ENCODE measurements around the gene PALLD. TPM values are rescaled to one million over a fixed set of nuclear protein-coding genes. Genes with fewer than 3 reads are reported as not detected.

The PALLD gene
- total RNA-seq, 4 donors from 2014 or later: 266 to 761 (median 441) TPM

GRCh38 chr4:168683595-168683994 is 186.7 kb downstream of the PALLD start:
- TF ChIP-seq CTCF (IDR thresholded peaks at IDR 0.05) (no peak), POLR2A (IDR thresholded peaks at IDR 0.05) (no peak)
- Histone ChIP-seq H3K36me3 (no peaks in the 10 kb centered on the region), H3K4me3 (no peak overlapping the region), H3K27ac (peak overlapping the region; percentile 23 to 29), H3K27me3 (no peaks in the 10 kb centered on the region), H3K4me1 (no peaks in the 10 kb centered on the region), H3K9me3 (no peaks in the 10 kb centered on the region)
- intact Hi-C loops (cut with DNase I; ENCODE audit: low total_unique reads): no loop called here
- DNase-seq: no peak

- H3K27ac ChIP-seq: peak overlapping the region in 1 of 2 donors; percentile 23
- H3K4me1 ChIP-seq: no peaks in the 10 kb centered on the region
- H3K4me3 ChIP-seq: no peak overlapping the region
- no peaks in the 10 kb centered on the region for H3K9me3 ChIP-seq
- intact Hi-C loops (cut with DNase I; ENCODE audit: low total_unique reads): no loop called here
- no peak for TF ChIP-seq POLR2A (IDR thresholded peaks at IDR 0.05)
- TF ChIP-seq CTCF (IDR thresholded peaks at IDR 0.05): no peak
- no peak for DNase-seq
- no peaks in the 10 kb centered on the region for H3K36me3 ChIP-seq
- H3K27me3 ChIP-seq: no peaks in the 10 kb centered on the region
These were observed 188.4 kb downstream of the PALLD start for GRCh38 chr4:168685136-168685809.

GRCh38 chr4:168688584-168688983 is 191.7 kb downstream of the PALLD start:
- H3K9me3 ChIP-seq: no peaks in the 10 kb centered on the region
- H3K4me1 ChIP-seq: peaks cover 0 to under 1% of the 10 kb centered on the region in 2 donors
- peak overlapping the region; percentile 55 to 83 for H3K27ac ChIP-seq
- H3K27me3 ChIP-seq: no peaks in the 10 kb centered on the region
- TF ChIP-seq POLR2A (IDR thresholded peaks at IDR 0.05): no peak
- TF ChIP-seq CTCF (IDR thresholded peaks at IDR 0.05): no peak
- no peak overlapping the region for H3K4me3 ChIP-seq
- DNase-seq: no peak
- intact Hi-C loops (cut with DNase I; ENCODE audit: low total_unique reads): no loop called here
- no peaks in the 10 kb centered on the region for H3K36me3 ChIP-seq

- H3K27ac ChIP-seq: peak overlapping the region; percentile 83 to 85
- no peaks in the 10 kb centered on the region for H3K9me3 ChIP-seq
- H3K4me3 ChIP-seq: no peak overlapping the region
- intact Hi-C loops (cut with DNase I; ENCODE audit: low total_unique reads): no loop called here
- H3K36me3 ChIP-seq: no peaks in the 10 kb centered on the region
- H3K4me1 ChIP-seq: peaks cover 0 to 3% of the 10 kb centered on the region in 2 donors
- H3K27me3 ChIP-seq: no peaks in the 10 kb centered on the region
- TF ChIP-seq CTCF (IDR thresholded peaks at IDR 0.05) (no peak), POLR2A (IDR thresholded peaks at IDR 0.05) (no peak)
- DNase-seq: no peak
These were observed 192.9 kb downstream of the PALLD start for GRCh38 chr4:168689791-168690190.

- H3K27ac ChIP-seq: peak overlapping the region; percentile 83 to 85
- H3K36me3 ChIP-seq: no peaks in the 10 kb centered on the region
- H3K27me3 ChIP-seq: no peaks in the 10 kb centered on the region
- H3K4me1 ChIP-seq: peaks cover 0 to 7% of the 10 kb centered on the region in 2 donors
- intact Hi-C loops (cut with DNase I; ENCODE audit: low total_unique reads): no loop called here
- TF ChIP-seq CTCF (IDR thresholded peaks at IDR 0.05) (no peak), POLR2A (IDR thresholded peaks at IDR 0.05) (no peak)
- no peaks in the 10 kb centered on the region for H3K9me3 ChIP-seq
- DNase-seq: no peak
- H3K4me3 ChIP-seq: no peak overlapping the region
These were observed 193.3 kb downstream of the PALLD start for GRCh38 chr4:168690199-168690598.
